Naive thymus-derived CD4-positive, alpha-beta T cell (primary cell): ENCODE data around the gene CBLB. TPM values are rescaled to one million over a fixed set of nuclear protein-coding genes. Genes with fewer than 3 reads are reported as not detected.
A peak's percentile ranks its signal among the peaks of the same experiment; 100 is the strongest.

Experiments
- ATAC-seq: fragments of 150-1000 bp; cut with Tn5 transposase; 2 replicates; pipeline ENCODE4 v1.10.0; 2021; ENCODE audit warnings: mild to moderate bottlenecking, moderate library complexity
- CTCF ChIA-PET: fragments of 350-600 bp; sonication (Branson Sonifier 250); formaldehyde crosslinking; loops from one replicate; lab custom pipeline; 2021; ENCODE audit warnings: antibody characterized with exemption; lab: Charles Lee
- POLR2A ChIA-PET: fragments of 350-600 bp; sonication (Branson Sonifier 250); formaldehyde crosslinking; loops from one replicate; lab custom pipeline; 2021; ENCODE audit warnings: antibody characterized with exemption, inconsistent platforms; lab: Charles Lee
- DNase-seq, 9 donors: peaks; one replicate each; pipeline versions ENCODE4 v3.0.0 to v3.0.0-alpha.2; 2020 to 2022; ENCODE audit warnings: mixed read lengths in 1 of 9
- H3K27ac ChIP-seq: one replicate; pipeline ENCODE4 v1.7.0; 2013; ENCODE audit warnings: mild to moderate bottlenecking, low read depth, low read length, moderate library complexity
- H3K27me3 ChIP-seq, 2 donors: one replicate each; pipeline ENCODE4 v1.7.0; 2013; ENCODE audit warnings: low read length in 2 of 2, mild to moderate bottlenecking in 2 of 2, moderate library complexity in 2 of 2; ENCODE audit not compliant: control insufficient read depth in 2 of 2, insufficient read depth in 2 of 2
- H3K36me3 ChIP-seq, 3 experiments: 1 replicate in 2 of 3; 2 replicates in 1 of 3; pipeline ENCODE4 v1.7.0; 2013; ENCODE audit warnings: low read length in 3 of 3, mild to moderate bottlenecking in 3 of 3, moderate library complexity in 1 of 3; ENCODE audit not compliant: insufficient read depth in 3 of 3, control insufficient read depth in 2 of 3
- H3K4me1 ChIP-seq, 2 donors: one replicate each; pipeline ENCODE4 v1.7.0; 2013; ENCODE audit warnings: low read length in 2 of 2, mild to moderate bottlenecking in 2 of 2, moderate library complexity in 1 of 2; ENCODE audit not compliant: control insufficient read depth in 2 of 2, insufficient read depth in 2 of 2
- H3K4me3 ChIP-seq: 2 replicates; pipeline ENCODE4 v1.7.0; 2013; ENCODE audit warnings: mild to moderate bottlenecking, low read length
- H3K9me3 ChIP-seq, 3 experiments: 1 replicate in 2 of 3; 2 replicates in 1 of 3; pipeline ENCODE4 v1.7.0; 2013; ENCODE audit warnings: low read length in 3 of 3; ENCODE audit not compliant: control insufficient read depth in 2 of 3
- H3K27ac Mint-ChIP-seq, 9 donors: one replicate each; pipeline ENCODE4 v1.8.0; 2020 to 2022; ENCODE audit warnings: mixed read lengths in 9 of 9, mild to moderate bottlenecking in 8 of 9, moderate library complexity in 5 of 9, inconsistent platforms in 2 of 9
- H3K27me3 Mint-ChIP-seq, 5 donors: one replicate each; pipeline ENCODE4 v1.8.0; 2021 to 2022; ENCODE audit warnings: mixed read lengths in 5 of 5, mild to moderate bottlenecking in 1 of 5
- H3K36me3 Mint-ChIP-seq, 5 donors: one replicate each; pipeline ENCODE4 v1.8.0; 2020 to 2022; ENCODE audit warnings: mixed read lengths in 5 of 5, mild to moderate bottlenecking in 3 of 5, inconsistent platforms in 1 of 5
- H3K4me1 Mint-ChIP-seq, 7 donors: one replicate each; pipeline ENCODE4 v1.8.0; 2020 to 2022; ENCODE audit warnings: mixed read lengths in 7 of 7, mild to moderate bottlenecking in 3 of 7, inconsistent platforms in 1 of 7
- H3K4me3 Mint-ChIP-seq, 10 donors: one replicate each; pipeline ENCODE4 v1.8.0; 2020 to 2022; ENCODE audit warnings: mild to moderate bottlenecking in 10 of 10, mixed read lengths in 10 of 10, moderate library complexity in 6 of 10, inconsistent platforms in 2 of 10
- H3K9me3 Mint-ChIP-seq, 11 donors: one replicate each; pipeline ENCODE4 v1.8.0; 2020 to 2022; ENCODE audit warnings: mixed read lengths in 11 of 11, mild to moderate bottlenecking in 4 of 11, inconsistent platforms in 1 of 11, moderate library complexity in 1 of 11
- intact Hi-C, 2 donors: fragments of 100-400 bp; cut with micrococcal nuclease; formaldehyde crosslinking; loops; one replicate each; pipeline ENCODE4 v1.15.1; 2023
- polyA plus RNA-seq, 2 donors: library from polyadenylated mRNA; unstranded; fragments of 300-500 nt; fragmentation: Illumina TruSeq; gene quantifications; one replicate each; pipeline ENCODE4 v1.2.3, GENCODE V29; 2021
- total RNA-seq, 6 experiments: library from RNA in 5 of 6; stranded (reverse) in 5 of 6; gene quantifications; 1 replicate in 5 of 6; 2 replicates in 1 of 6; pipeline ENCODE4 v1.2.3 and lab custom pipeline; 2021 to 2026

The CBLB gene
- total and polyA plus RNA-seq, 7 experiments from 2014 or later, result 22.4 to 135 (median 97.8) TPM

DNA sequence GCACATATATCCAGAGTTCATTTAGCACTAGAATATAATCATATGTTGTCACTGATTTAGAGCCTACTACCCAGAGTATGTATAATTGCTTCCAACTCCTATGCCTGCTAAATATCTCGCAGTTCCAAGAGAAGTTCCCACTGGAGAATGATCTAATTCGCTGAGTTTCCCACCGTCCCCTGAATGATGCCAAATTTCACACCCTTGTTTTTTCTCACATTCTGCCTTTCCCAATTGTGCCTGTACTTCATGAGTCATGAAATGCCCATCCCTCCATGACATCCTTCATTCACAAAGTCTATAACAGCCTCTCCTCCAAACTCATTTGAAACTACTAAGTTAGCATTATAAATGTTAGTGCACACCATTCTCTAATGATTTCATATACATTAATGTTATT lies 177.2 kb downstream of the CBLB start:
- H3K27me3 Mint-ChIP-seq, result no peaks in the 10 kb centered on the region
- peaks cover 10 to 39% (median 29%) of the 10 kb centered on the region in 5 donors for H3K36me3 Mint-ChIP-seq
- peaks cover 0 to 1% (median 0%) of the 10 kb centered on the region in 11 donors for H3K9me3 Mint-ChIP-seq
- no peaks in the 10 kb centered on the region for H3K9me3 ChIP-seq
- no peak overlapping the region for H3K4me3 Mint-ChIP-seq
- POLR2A ChIA-PET, result interaction anchor here (0.6 kb wide), 1 partner anchor 11 kb away, joined by 4 read pairs; no protein-coding TSS in a partner anchor
- no peak overlapping the region for H3K4me3 ChIP-seq
- no peaks in the 10 kb centered on the region for H3K27me3 ChIP-seq
- CTCF ChIA-PET, result no interaction called here
- ATAC-seq (no peak), DNase-seq (no peak)
- H3K4me1 ChIP-seq, result peaks cover 3 to 5% of the 10 kb centered on the region in 2 donors
- intact Hi-C loops, result loop anchor here in 1 of 2 donors (1.0 to 2.0 kb wide), 2 partner anchors 9 to 15 kb away; no protein-coding TSS in a partner anchor
- H3K27ac ChIP-seq, result no peak overlapping the region
- peaks cover 15 to 54% (median 42%) of the 10 kb centered on the region in 7 donors for H3K4me1 Mint-ChIP-seq
- H3K27ac Mint-ChIP-seq, result peak overlapping the region in 8 of 9 donors; percentile 16 to 82 (median 43)
- peaks cover 0 to 16% (median 0%) of the 10 kb centered on the region in 3 experiments for H3K36me3 ChIP-seq

DNA sequence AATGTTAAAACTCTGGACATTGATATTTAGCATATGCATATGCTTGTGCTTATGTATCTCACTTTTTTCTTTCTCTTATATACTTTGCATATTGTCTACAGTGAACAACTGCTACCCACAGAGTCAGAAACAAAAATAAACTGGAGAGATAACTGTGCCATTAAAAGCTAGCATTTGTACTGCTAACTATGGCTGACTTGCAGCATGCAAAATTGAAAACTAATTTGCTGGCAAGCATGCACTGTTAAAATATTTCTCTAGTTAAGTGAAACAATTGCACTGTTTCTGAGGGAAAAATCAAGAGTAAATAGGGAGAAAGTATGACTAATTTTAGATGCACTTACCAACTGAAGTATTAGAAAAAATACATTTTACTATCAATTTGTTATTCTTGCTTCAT lies 177.8 kb downstream of the CBLB start:
- CTCF ChIA-PET, result no interaction called here
- no peaks in the 10 kb centered on the region for H3K27me3 ChIP-seq
- no peaks in the 10 kb centered on the region for H3K9me3 ChIP-seq
- H3K4me3 Mint-ChIP-seq, result no peak overlapping the region
- H3K4me3 ChIP-seq, result no peak overlapping the region
- H3K27ac Mint-ChIP-seq, result peak overlapping the region in 2 of 9 donors; percentile 34 to 40
- peaks cover 0 to 16% (median 0%) of the 10 kb centered on the region in 3 experiments for H3K36me3 ChIP-seq
- no peak for ATAC-seq
- H3K4me1 ChIP-seq, result peaks cover 4 to 5% of the 10 kb centered on the region in 2 donors
- intact Hi-C loops, result no loop called here
- H3K4me1 Mint-ChIP-seq, result peaks cover 20 to 58% (median 46%) of the 10 kb centered on the region in 7 donors
- H3K36me3 Mint-ChIP-seq, result peaks cover 10 to 38% (median 29%) of the 10 kb centered on the region in 5 donors
- H3K27me3 Mint-ChIP-seq, result no peaks in the 10 kb centered on the region
- H3K9me3 Mint-ChIP-seq, result peaks cover 0 to 1% (median 0%) of the 10 kb centered on the region in 11 donors
- POLR2A ChIA-PET, result interaction anchor here (0.6 kb wide), 1 partner anchor 11 kb away, joined by 4 read pairs; no protein-coding TSS in a partner anchor
- DNase-seq, result no peak
- no peak overlapping the region for H3K27ac ChIP-seq

DNA sequence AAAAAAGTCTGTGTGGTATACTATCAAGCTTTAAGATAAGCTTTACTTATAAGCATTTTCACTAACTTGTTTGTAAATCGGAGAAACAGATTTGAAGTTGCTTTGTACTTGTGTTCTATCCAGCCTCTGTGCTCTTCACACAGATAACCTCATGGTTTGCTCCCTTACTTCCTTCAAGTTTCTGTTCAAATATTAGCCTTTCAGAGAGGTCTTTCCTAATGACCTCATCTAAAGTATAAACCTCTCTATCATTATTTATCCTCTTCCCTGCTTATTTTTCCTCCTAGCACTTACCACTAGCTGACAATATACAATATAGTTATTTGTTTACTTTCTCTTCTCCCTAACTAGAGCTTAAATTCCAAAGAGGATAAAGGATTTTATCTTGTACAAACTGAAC lies 180.0 kb downstream of the CBLB start:
- Mint-ChIP-seq H3K9me3 (no peaks in the 10 kb centered on the region), H3K27ac (peak overlapping the region in 7 of 9 donors; percentile 1 to 76 (median 65)), H3K4me1 (peaks cover 20 to 53% (median 44%) of the 10 kb centered on the region in 7 donors), H3K36me3 (peaks cover 10 to 43% (median 31%) of the 10 kb centered on the region in 5 donors), H3K27me3 (no peaks in the 10 kb centered on the region), H3K4me3 (no peak overlapping the region)
- CTCF ChIA-PET, result interaction anchor here (0.6 to 3.5 kb wide), 9 partner anchors 8 to 920 kb away, joined by 3 to 22 read pairs (median 3); no protein-coding TSS in a partner anchor
- DNase-seq, result no peak
- no peak for ATAC-seq
- intact Hi-C loops, result loop anchor here (1.0 to 10.0 kb wide), 7 partner anchors 8 to 1376 kb away; no protein-coding TSS in a partner anchor
- Histone ChIP-seq H3K27me3 (no peaks in the 10 kb centered on the region), H3K36me3 (peaks cover 0 to 21% (median 3%) of the 10 kb centered on the region in 3 experiments), H3K9me3 (no peaks in the 10 kb centered on the region), H3K4me1 (peaks cover 4 to 5% of the 10 kb centered on the region in 2 donors), H3K4me3 (no peak overlapping the region), H3K27ac (no peak overlapping the region)
- POLR2A ChIA-PET, result no interaction called here

DNA sequence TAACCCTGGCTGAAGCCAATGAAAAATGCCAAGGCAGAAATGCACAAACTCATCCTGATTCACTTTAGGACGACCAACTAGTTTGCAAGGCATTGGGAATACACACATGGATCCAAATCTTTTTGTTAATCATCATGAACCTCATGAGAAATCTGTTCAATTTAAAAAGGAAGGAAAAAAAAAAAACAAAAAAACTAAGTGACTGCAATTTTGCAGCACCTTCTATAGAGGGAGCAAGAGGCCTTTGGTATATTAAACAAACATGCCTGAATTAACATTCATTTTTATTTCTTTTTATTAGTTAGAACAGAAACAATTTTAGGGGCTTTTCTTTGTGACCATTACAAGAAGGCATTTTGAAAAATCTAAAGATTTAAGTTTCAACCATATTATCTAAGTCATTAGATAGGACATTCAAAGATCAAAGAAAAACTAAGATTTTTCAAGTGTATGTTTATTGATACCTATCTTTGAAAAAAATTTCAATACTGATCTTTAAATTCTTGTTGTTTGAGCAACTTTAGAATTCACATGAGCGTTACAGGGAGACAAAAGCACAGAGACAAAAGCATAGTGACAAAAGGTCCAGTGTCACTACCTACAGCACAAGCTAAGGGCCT lies 182.4 kb downstream of the CBLB start:
- DNase-seq (peak in 6 of 9 donors; percentile 17 to 57 (median 48)), ATAC-seq (peak; percentile 76)
- Histone ChIP-seq H3K36me3 (peaks cover 0 to 12% (median 5%) of the 10 kb centered on the region in 3 experiments), H3K4me1 (peaks cover 4 to 5% of the 10 kb centered on the region in 2 donors), H3K27ac (no peak overlapping the region), H3K4me3 (no peak overlapping the region), H3K9me3 (no peaks in the 10 kb centered on the region), H3K27me3 (no peaks in the 10 kb centered on the region)
- no peaks in the 10 kb centered on the region for H3K9me3 Mint-ChIP-seq
- intact Hi-C loops, result loop anchor here (1.0 to 10.0 kb wide), 13 partner anchors 66 to 1378 kb away; partner anchors contain the start of gene CBLB (in 1 of the 2)
- ChIA-PET POLR2A (no interaction called here), CTCF (interaction anchor here (0.7 to 3.5 kb wide), 4 partner anchors 194 to 922 kb away, joined by 3 to 22 read pairs (median 3); no protein-coding TSS in a partner anchor)
- no peak overlapping the region for H3K4me3 Mint-ChIP-seq
- no peaks in the 10 kb centered on the region for H3K27me3 Mint-ChIP-seq
- H3K27ac Mint-ChIP-seq, result peak overlapping the region in 8 of 9 donors; percentile 18 to 59 (median 48)
- peaks cover 0 to 33% (median 23%) of the 10 kb centered on the region in 5 donors for H3K36me3 Mint-ChIP-seq
- H3K4me1 Mint-ChIP-seq, result peaks cover 14 to 37% (median 29%) of the 10 kb centered on the region in 7 donors

DNA sequence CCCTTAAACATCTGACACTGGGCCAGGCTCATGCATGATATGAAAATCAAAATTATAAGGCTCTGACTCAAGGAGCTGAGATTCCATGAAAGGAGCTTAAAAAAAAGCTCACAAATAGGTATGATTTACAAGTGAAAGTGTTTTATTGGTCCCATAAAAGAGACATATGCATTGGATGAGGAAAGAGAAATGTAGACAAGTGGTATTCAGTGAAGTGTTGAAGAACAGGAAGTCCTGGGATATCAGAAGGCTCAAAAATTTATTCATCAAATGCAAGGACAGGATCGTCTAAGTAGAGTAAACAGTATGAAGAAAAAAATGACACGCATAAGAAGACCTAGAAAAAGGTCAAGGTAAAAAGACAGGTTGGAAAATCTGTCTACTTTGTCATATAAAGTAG lies 188.9 kb downstream of the CBLB start:
- ATAC-seq, result no peak
- Mint-ChIP-seq H3K36me3 (peaks cover 0 to 54% (median 44%) of the 10 kb centered on the region in 5 donors), H3K9me3 (peaks cover 0 to 2% (median 0%) of the 10 kb centered on the region in 11 donors), H3K27ac (no peak overlapping the region), H3K4me3 (no peak overlapping the region), H3K27me3 (no peaks in the 10 kb centered on the region), H3K4me1 (peaks cover 0 to 8% (median 0%) of the 10 kb centered on the region in 7 donors)
- H3K36me3 ChIP-seq, result peaks cover 19 to 30% (median 21%) of the 10 kb centered on the region in 3 experiments
- no peaks in the 10 kb centered on the region for H3K27me3 ChIP-seq
- CTCF ChIA-PET, result no interaction called here
- no peak overlapping the region for H3K27ac ChIP-seq
- no peaks in the 10 kb centered on the region for H3K4me1 ChIP-seq
- POLR2A ChIA-PET, result interaction anchor here (0.6 to 1.1 kb wide), 2 partner anchors 11 to 189 kb away, joined by 3 to 4 read pairs; partner anchors contain the start of gene CBLB
- intact Hi-C loops, result loop anchor here (10.0 kb wide), 3 partner anchors 155 to 1385 kb away; no protein-coding TSS in a partner anchor
- H3K9me3 ChIP-seq, result no peaks in the 10 kb centered on the region
- DNase-seq, result no peak
- H3K4me3 ChIP-seq, result no peak overlapping the region

DNA sequence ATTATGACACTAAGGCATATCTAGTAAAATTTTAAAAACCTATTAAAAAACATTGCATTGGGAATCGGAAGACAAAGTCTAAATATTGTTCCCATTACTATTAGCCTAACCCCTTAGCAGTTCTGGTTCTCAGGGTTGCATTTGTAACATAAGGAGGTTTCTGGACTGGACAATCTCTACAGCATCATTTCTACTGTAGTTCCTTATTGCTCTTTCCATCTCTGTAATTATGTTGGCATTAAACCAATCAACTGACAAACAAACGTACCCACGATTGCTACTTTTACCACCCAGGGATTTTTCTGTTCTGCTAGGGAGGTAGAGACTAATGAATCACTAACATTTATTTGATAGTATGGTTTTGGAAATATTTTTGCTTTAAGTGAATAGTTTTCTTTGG lies 190.8 kb downstream of the CBLB start:
- H3K27me3 Mint-ChIP-seq, result no peaks in the 10 kb centered on the region
- H3K27me3 ChIP-seq, result no peaks in the 10 kb centered on the region
- intact Hi-C loops, result no loop called here
- ChIA-PET CTCF (no interaction called here), POLR2A (no interaction called here)
- peak overlapping the region in 2 of 9 donors; percentile 38 to 60 for H3K27ac Mint-ChIP-seq
- H3K4me3 Mint-ChIP-seq, result no peak overlapping the region
- no peaks in the 10 kb centered on the region for H3K9me3 ChIP-seq
- no peaks in the 10 kb centered on the region for H3K4me1 ChIP-seq
- peaks cover 0 to 5% (median 0%) of the 10 kb centered on the region in 11 donors for H3K9me3 Mint-ChIP-seq
- no peak overlapping the region for H3K27ac ChIP-seq
- H3K36me3 Mint-ChIP-seq, result peaks cover 0 to 67% (median 50%) of the 10 kb centered on the region in 5 donors
- DNase-seq (no peak), ATAC-seq (no peak)
- H3K4me1 Mint-ChIP-seq, result peaks cover 0 to 14% (median 6%) of the 10 kb centered on the region in 7 donors
- H3K4me3 ChIP-seq, result no peak overlapping the region
- H3K36me3 ChIP-seq, result peaks cover 21 to 40% (median 25%) of the 10 kb centered on the region in 3 experiments
